Measurements from ENCODE around the gene PACSIN2. TPM values are rescaled to one million over a fixed set of nuclear protein-coding genes. Genes with fewer than 3 reads are reported as not detected.
A peak's percentile ranks its signal among the peaks of the same experiment; 100 is the strongest.
"Not testable (repeated sequence)": the region's sequence is repeated elsewhere in the genome, so short reads cannot be mapped to it uniquely, and the experiment has no call there.

PACSIN2 gene
- total RNA-seq, 1 donor from 2014 or later = 95.5 TPM

- H3K4me1 ChIP-seq = peaks cover 8 to 45% of the 10 kb centered on the region in 2 donors
- no peaks in the 10 kb centered on the region for H3K9me3 ChIP-seq
- intact Hi-C loops (cut with DNase I) = no loop called here
- DNase-seq (ENCODE audit: low spot score in 2 of 2) = no peak
- TF ChIP-seq CTCF (IDR thresholded peaks at IDR 0.05) = no peak
- no peak overlapping the region for H3K4me3 ChIP-seq
- H3K36me3 ChIP-seq = no peaks in the 10 kb centered on the region
- H3K27ac ChIP-seq = no peak overlapping the region
- no peaks in the 10 kb centered on the region for H3K27me3 ChIP-seq
Observed at GRCh38 chr22:42974223-42974622, 40.7 kb downstream of the PACSIN2 start.

- no peaks in the 10 kb centered on the region for H3K9me3 ChIP-seq
- TF ChIP-seq CTCF (IDR thresholded peaks at IDR 0.05) = no peak
- no peak overlapping the region for H3K27ac ChIP-seq
- no peaks in the 10 kb centered on the region for H3K27me3 ChIP-seq
- intact Hi-C loops (cut with DNase I) = no loop called here
- H3K4me3 ChIP-seq = no peak overlapping the region
- H3K4me1 ChIP-seq = peaks cover 7 to 39% of the 10 kb centered on the region in 2 donors
- H3K36me3 ChIP-seq = peaks cover 0 to 3% of the 10 kb centered on the region in 2 donors
- DNase-seq (ENCODE audit: low spot score in 2 of 2) = no peak
Observed at GRCh38 chr22:42973536-42973881, 41.4 kb downstream of the PACSIN2 start.

- intact Hi-C loops (cut with DNase I) = no loop called here
- no peak for DNase-seq (ENCODE audit: low spot score in 2 of 2)
- H3K4me1 ChIP-seq = peaks cover under 1 to 33% of the 10 kb centered on the region in 2 donors
- H3K9me3 ChIP-seq = no peaks in the 10 kb centered on the region
- no peak overlapping the region for H3K4me3 ChIP-seq
- no peak overlapping the region for H3K27ac ChIP-seq
- H3K27me3 ChIP-seq = no peaks in the 10 kb centered on the region
- no peak for TF ChIP-seq CTCF (IDR thresholded peaks at IDR 0.05)
- peaks cover 0 to 9% of the 10 kb centered on the region in 2 donors for H3K36me3 ChIP-seq
Observed at GRCh38 chr22:42972649-42973535, 42.1 kb downstream of the PACSIN2 start.

GRCh38 chr22:42971473-42971860 is 43.5 kb downstream of the PACSIN2 start:
- H3K27me3 ChIP-seq; intact Hi-C loops (cut with DNase I); DNase-seq (ENCODE audit: low spot score in 2 of 2); H3K9me3 ChIP-seq; H3K4me3 ChIP-seq: not testable (repeated sequence)
- Histone ChIP-seq H3K4me1 (peaks cover 0 to 24% of the 10 kb centered on the region in 2 donors), H3K36me3 (peaks cover 0 to 10% of the 10 kb centered on the region in 2 donors), H3K27ac (peak overlapping the region; percentile 26 to 56)

GRCh38 chr22:42970029-42970428 is 44.9 kb downstream of the PACSIN2 start:
- Histone ChIP-seq H3K27ac (no peak overlapping the region), H3K4me1 (peaks cover 0 to 25% of the 10 kb centered on the region in 2 donors), H3K9me3 (no peaks in the 10 kb centered on the region), H3K27me3 (no peaks in the 10 kb centered on the region), H3K36me3 (peaks cover 0 to 18% of the 10 kb centered on the region in 2 donors), H3K4me3 (no peak overlapping the region)
- intact Hi-C loops (cut with DNase I) = no loop called here
- no peak for TF ChIP-seq CTCF (IDR thresholded peaks at IDR 0.05)
- no peak for DNase-seq (ENCODE audit: low spot score in 2 of 2)

- no peaks in the 10 kb centered on the region for H3K9me3 ChIP-seq
- no peaks in the 10 kb centered on the region for H3K27me3 ChIP-seq
- no peak for TF ChIP-seq CTCF (IDR thresholded peaks at IDR 0.05)
- peaks cover 0 to 18% of the 10 kb centered on the region in 2 donors for H3K36me3 ChIP-seq
- no peak for DNase-seq (ENCODE audit: low spot score in 2 of 2)
- peaks cover 0 to 21% of the 10 kb centered on the region in 2 donors for H3K4me1 ChIP-seq
- H3K27ac ChIP-seq = peak overlapping the region in 1 of 2 donors; percentile 11
- no peak overlapping the region for H3K4me3 ChIP-seq
- intact Hi-C loops (cut with DNase I) = no loop called here
Observed at GRCh38 chr22:42969348-42969975, 45.5 kb downstream of the PACSIN2 start.

Measured in ascending aorta (tissue), 2 donors.